PFSK-1 (cell line): Measurements from ENCODE around the gene KLHDC8A.

Source experiments
- POLR2AphosphoS5 ChIP-seq: IDR thresholded peaks from 2 replicates; pipeline ENCODE4 v1.6.1; 2012; ENCODE audit warnings: low read depth, mild to moderate bottlenecking, control low read depth, low read length, moderate library complexity
- TAF1 ChIP-seq: IDR thresholded peaks from 2 replicates; pipeline ENCODE4 v1.6.1; 2012; ENCODE audit warnings: low read length, control low read depth, borderline replicate concordance; ENCODE audit not compliant: insufficient read depth
- TF ChIP-seq, protein P1 (sequence below), 2 experiments: IDR thresholded peaks; 2 replicates each; pipeline versions ENCODE4 v1.6.1 to v1.8.0; 2011 to 2012; ENCODE audit warnings: low read depth in 2 of 2, low read length in 2 of 2, control low read depth in 1 of 2, inconsistent platforms in 1 of 2, mild to moderate bottlenecking in 1 of 2, moderate library complexity in 1 of 2; ENCODE audit not compliant: insufficient read depth in 1 of 2

DNA sequence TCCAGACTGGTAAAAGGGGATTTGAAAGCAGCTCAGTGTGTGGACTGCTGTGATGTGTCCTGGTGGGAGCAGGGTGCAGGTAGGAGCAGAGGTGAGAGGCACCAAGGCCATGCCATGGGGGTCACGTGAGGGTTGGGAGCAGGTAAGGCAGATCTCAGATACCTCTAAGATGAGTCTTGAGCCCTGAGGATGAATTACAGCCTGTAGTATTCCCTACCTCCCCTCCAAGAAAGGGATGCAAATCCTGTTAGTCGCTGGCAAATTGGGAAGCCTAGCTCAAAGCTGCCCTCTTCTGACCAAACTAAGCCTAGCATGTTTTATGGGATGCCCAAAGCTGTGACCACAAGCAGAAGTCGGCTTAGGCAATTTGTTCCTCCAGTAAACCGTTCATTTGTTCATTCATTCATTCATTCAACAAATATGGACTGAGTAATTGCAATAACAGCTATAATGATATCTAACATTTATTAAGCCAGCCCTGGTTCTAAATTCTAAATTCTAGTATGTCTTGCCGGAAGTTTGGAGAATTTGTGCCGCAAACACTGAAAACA lies 31.3 kb downstream of the KLHDC8A start:
- TF ChIP-seq, protein P1, sequence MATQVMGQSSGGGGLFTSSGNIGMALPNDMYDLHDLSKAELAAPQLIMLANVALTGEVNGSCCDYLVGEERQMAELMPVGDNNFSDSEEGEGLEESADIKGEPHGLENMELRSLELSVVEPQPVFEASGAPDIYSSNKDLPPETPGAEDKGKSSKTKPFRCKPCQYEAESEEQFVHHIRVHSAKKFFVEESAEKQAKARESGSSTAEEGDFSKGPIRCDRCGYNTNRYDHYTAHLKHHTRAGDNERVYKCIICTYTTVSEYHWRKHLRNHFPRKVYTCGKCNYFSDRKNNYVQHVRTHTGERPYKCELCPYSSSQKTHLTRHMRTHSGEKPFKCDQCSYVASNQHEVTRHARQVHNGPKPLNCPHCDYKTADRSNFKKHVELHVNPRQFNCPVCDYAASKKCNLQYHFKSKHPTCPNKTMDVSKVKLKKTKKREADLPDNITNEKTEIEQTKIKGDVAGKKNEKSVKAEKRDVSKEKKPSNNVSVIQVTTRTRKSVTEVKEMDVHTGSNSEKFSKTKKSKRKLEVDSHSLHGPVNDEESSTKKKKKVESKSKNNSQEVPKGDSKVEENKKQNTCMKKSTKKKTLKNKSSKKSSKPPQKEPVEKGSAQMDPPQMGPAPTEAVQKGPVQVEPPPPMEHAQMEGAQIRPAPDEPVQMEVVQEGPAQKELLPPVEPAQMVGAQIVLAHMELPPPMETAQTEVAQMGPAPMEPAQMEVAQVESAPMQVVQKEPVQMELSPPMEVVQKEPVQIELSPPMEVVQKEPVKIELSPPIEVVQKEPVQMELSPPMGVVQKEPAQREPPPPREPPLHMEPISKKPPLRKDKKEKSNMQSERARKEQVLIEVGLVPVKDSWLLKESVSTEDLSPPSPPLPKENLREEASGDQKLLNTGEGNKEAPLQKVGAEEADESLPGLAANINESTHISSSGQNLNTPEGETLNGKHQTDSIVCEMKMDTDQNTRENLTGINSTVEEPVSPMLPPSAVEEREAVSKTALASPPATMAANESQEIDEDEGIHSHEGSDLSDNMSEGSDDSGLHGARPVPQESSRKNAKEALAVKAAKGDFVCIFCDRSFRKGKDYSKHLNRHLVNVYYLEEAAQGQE (IDR thresholded peaks at IDR 0.05; ENCODE audit: insufficient read depth in 1 of 2, low read depth in 2 of 2, low read length in 2 of 2), result no peak
- no peak for TF ChIP-seq POLR2AphosphoS5
- TF ChIP-seq TAF1, result no peak
